HepG2 (cell line): ENCODE measurements around the gene PGAP3. TPM values are rescaled to one million over a fixed set of nuclear protein-coding genes. Genes with fewer than 3 reads are reported as not detected.
A peak's percentile ranks its signal among the peaks of the same experiment; 100 is the strongest.

ENCODE experiments used
- ARID5B ChIP-seq: IDR thresholded peaks from 2 replicates; pipeline ENCODE4 v1.4.0; 2020; ENCODE audit warnings: mild to moderate bottlenecking, missing genetic modification reagents
- SNAPC4 ChIP-seq: sonication (generic); formaldehyde crosslinking; IDR thresholded peaks from 2 replicates; pipeline ENCODE4 v1.4.0; 2020; ENCODE audit warnings: mild to moderate bottlenecking, missing genetic modification reagents
- polyA plus RNA-seq, 8 experiments: library from polyadenylated mRNA; depleted of rRNA in 3 of 8; stranded (reverse) in 7 of 8; unstranded in 1 of 8; fragments of >200 nt; fragmentation: Illumina TruSeq in 4 of 8; extraction: Trizol in 4 of 8; gene quantifications; 2 replicates each; pipeline versions ENCODE4 v1.2.1 to v1.2.3, GENCODE V29; 2011 to 2016; ENCODE audit warnings: low read depth in 4 of 8, missing spikeins in 1 of 8, mixed read lengths in 1 of 8; ENCODE audit not compliant: insufficient read depth in 1 of 8
- total RNA-seq, 5 experiments: library from RNA; depleted of rRNA; stranded (reverse); fragments of >200 nt; fragmentation: Illumina TruSeq; extraction: Trizol; gene quantifications; 2 replicates each; pipeline ENCODE4 v1.2.3, GENCODE V29; 2016; ENCODE audit warnings: low read depth in 1 of 5
- TF ChIP-seq, protein P1 (sequence below): sonication (generic); formaldehyde crosslinking; IDR thresholded peaks from 2 replicates; pipeline ENCODE4 v1.4.0; 2020; ENCODE audit warnings: missing genetic modification reagents

The PGAP3 gene
- total and polyA plus RNA-seq, 2 of the 13 experiments (the other 11 are each of a cell fraction or from before 2014, with no cell fraction given) = 11.9 to 14.6 TPM

- TF ChIP-seq SNAPC4 (0 out of 2 replicates have a peak, but pooled peaks have one; percentile 11), ARID5B (CRISPR knock-in tag) (0 out of 2 replicates have a peak, but pooled peaks have one; percentile 11)
- TF ChIP-seq, protein P1, sequence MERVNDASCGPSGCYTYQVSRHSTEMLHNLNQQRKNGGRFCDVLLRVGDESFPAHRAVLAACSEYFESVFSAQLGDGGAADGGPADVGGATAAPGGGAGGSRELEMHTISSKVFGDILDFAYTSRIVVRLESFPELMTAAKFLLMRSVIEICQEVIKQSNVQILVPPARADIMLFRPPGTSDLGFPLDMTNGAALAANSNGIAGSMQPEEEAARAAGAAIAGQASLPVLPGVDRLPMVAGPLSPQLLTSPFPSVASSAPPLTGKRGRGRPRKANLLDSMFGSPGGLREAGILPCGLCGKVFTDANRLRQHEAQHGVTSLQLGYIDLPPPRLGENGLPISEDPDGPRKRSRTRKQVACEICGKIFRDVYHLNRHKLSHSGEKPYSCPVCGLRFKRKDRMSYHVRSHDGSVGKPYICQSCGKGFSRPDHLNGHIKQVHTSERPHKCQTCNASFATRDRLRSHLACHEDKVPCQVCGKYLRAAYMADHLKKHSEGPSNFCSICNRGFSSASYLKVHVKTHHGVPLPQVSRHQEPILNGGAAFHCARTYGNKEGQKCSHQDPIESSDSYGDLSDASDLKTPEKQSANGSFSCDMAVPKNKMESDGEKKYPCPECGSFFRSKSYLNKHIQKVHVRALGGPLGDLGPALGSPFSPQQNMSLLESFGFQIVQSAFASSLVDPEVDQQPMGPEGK (CRISPR knock-in tag) = peak; percentile 90
- TF ChIP-seq, all 625 proteins: peak for 31
Measured at GRCh38 chr17:39629898-39630297, 58.0 kb downstream of the PGAP3 start (continued).
